ENCODE results near the gene SOCS1. TPM values are rescaled to one million over a fixed set of nuclear protein-coding genes. Genes with fewer than 3 reads are reported as not detected.

The SOCS1 gene
- total and polyA plus RNA-seq, 2 donors (not counting 1 experiment from before 2014, with no cell fraction given): 29.7 to 107 TPM

GRCh38 chr16:11301645-11302501, 45.9 kb upstream of the SOCS1 start:
- H3K4me1 Mint-ChIP-seq: peaks cover 59% of the 10 kb centered on the region
- no peak overlapping the region for H3K27ac ChIP-seq (ENCODE audit: low read length in 2 of 2)
- H3K9ac ChIP-seq (ENCODE audit: low read length): no peak overlapping the region
- H3K9me3 ChIP-seq (ENCODE audit: control extremely low read depth in 1 of 3, control insufficient read depth in 2 of 3, insufficient read depth in 1 of 3, low read length in 2 of 3): no peaks in the 10 kb centered on the region
- no peaks in the 10 kb centered on the region for H3K9me3 Mint-ChIP-seq (ENCODE audit: insufficient read depth)
- no peaks in the 10 kb centered on the region for H3K27me3 ChIP-seq (replicated peaks in 1 of 4; ENCODE audit: control extremely low read depth in 1 of 4, control insufficient read depth in 3 of 4, insufficient read depth in 4 of 4, low read length in 3 of 4)
- no peaks in the 10 kb centered on the region for H4K20me1 ChIP-seq (ENCODE audit: control insufficient read depth, insufficient read depth, low read length, poor library complexity, severe bottlenecking)
- H3K4me1 ChIP-seq (ENCODE audit: control insufficient read depth in 2 of 2, insufficient read depth in 2 of 2, low read length in 2 of 2): peaks cover 45 to 55% of the 10 kb centered on the region in 2 donors
- no peak overlapping the region for H3K4me3 ChIP-seq (ENCODE audit: control extremely low read depth in 1 of 5, extremely low read depth in 1 of 5, insufficient read depth in 1 of 5, low read depth in 2 of 5, low read length in 4 of 5)
- DNase-seq (no peak), ATAC-seq (ENCODE audit: low read depth) (no peak)
- CTCF ChIA-PET: interaction anchor here (0.6 to 1.8 kb wide), 5 partner anchors 27 to 78 kb away, joined by 3 to 6 read pairs (median 5); partner anchors contain the start of gene SOCS1
- WGBS (ENCODE audit: insufficient coverage): no CpG with 5 or more reads among the region's 4 CpGs
- POLR2A ChIA-PET: interaction anchor here (0.6 to 0.7 kb wide), 3 partner anchors 8 to 1399 kb away, joined by 3 to 6 read pairs (median 3); no protein-coding TSS in a partner anchor
- no peaks in the 10 kb centered on the region for H3K79me2 ChIP-seq (ENCODE audit: control insufficient read depth, insufficient read depth, low read length)
- H3K27me3 Mint-ChIP-seq: no peaks in the 10 kb centered on the region
- no peaks in the 10 kb centered on the region for H3K36me3 ChIP-seq (replicated peaks in 1 of 2; ENCODE audit: control extremely low read depth in 1 of 2, control insufficient read depth in 1 of 2, extremely low read depth in 1 of 2, insufficient read depth in 2 of 2, low read length in 1 of 2)
- intact Hi-C loops (cut with micrococcal nuclease): no loop called here
- no peak overlapping the region for H2AFZ ChIP-seq (ENCODE audit: insufficient read depth, low read depth, low read length, poor library complexity, severe bottlenecking)
- TF ChIP-seq EZH2 (IDR thresholded peaks at IDR 0.05; ENCODE audit: borderline replicate concordance, insufficient read depth, low read depth, low read length, poor library complexity, severe bottlenecking): no peak
- TF ChIP-seq, protein P1, sequence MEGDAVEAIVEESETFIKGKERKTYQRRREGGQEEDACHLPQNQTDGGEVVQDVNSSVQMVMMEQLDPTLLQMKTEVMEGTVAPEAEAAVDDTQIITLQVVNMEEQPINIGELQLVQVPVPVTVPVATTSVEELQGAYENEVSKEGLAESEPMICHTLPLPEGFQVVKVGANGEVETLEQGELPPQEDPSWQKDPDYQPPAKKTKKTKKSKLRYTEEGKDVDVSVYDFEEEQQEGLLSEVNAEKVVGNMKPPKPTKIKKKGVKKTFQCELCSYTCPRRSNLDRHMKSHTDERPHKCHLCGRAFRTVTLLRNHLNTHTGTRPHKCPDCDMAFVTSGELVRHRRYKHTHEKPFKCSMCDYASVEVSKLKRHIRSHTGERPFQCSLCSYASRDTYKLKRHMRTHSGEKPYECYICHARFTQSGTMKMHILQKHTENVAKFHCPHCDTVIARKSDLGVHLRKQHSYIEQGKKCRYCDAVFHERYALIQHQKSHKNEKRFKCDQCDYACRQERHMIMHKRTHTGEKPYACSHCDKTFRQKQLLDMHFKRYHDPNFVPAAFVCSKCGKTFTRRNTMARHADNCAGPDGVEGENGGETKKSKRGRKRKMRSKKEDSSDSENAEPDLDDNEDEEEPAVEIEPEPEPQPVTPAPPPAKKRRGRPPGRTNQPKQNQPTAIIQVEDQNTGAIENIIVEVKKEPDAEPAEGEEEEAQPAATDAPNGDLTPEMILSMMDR (IDR thresholded peaks at IDR 0.05): no peak
- peak overlapping the region; percentile 76 for H3K27ac Mint-ChIP-seq
- H3K4me3 Mint-ChIP-seq: no peak overlapping the region
- H3K4me2 ChIP-seq (replicated peaks; ENCODE audit: low read depth, low read length, poor library complexity, severe bottlenecking): no peak overlapping the region

DNA sequence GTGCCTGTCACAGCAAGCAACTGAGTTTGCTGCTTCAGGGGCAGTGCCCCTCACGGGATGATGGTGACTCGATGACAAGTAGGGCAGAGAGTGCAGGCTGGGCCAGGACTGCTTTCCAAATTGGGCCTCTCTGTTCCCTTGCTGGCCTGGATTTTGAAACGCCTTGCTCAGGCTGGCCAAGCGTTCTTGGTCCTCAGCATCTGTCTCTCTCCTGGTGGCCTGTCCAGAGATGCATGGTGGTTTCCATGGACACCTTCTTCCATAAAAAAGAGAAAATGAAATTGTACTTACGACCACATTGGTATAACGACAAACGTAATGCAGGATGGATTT, 44.5 kb upstream of the SOCS1 start:
- H3K9me3 Mint-ChIP-seq (ENCODE audit: insufficient read depth): no peaks in the 10 kb centered on the region
- Histone ChIP-seq H3K27ac (ENCODE audit: low read length in 2 of 2) (no peak overlapping the region), H3K4me2 (replicated peaks; ENCODE audit: low read depth, low read length, poor library complexity, severe bottlenecking) (peak overlapping the region; percentile 17), H4K20me1 (ENCODE audit: control insufficient read depth, insufficient read depth, low read length, poor library complexity, severe bottlenecking) (no peaks in the 10 kb centered on the region), H3K9me3 (ENCODE audit: control extremely low read depth in 1 of 3, control insufficient read depth in 2 of 3, insufficient read depth in 1 of 3, low read length in 2 of 3) (no peaks in the 10 kb centered on the region), H3K79me2 (ENCODE audit: control insufficient read depth, insufficient read depth, low read length) (no peaks in the 10 kb centered on the region), H3K4me3 (ENCODE audit: control extremely low read depth in 1 of 5, extremely low read depth in 1 of 5, insufficient read depth in 1 of 5, low read depth in 2 of 5, low read length in 4 of 5) (no peak overlapping the region), H3K36me3 (replicated peaks in 1 of 2; ENCODE audit: control extremely low read depth in 1 of 2, control insufficient read depth in 1 of 2, extremely low read depth in 1 of 2, insufficient read depth in 2 of 2, low read length in 1 of 2) (no peaks in the 10 kb centered on the region), H3K9ac (ENCODE audit: low read length) (no peak overlapping the region), H3K4me1 (ENCODE audit: control insufficient read depth in 2 of 2, insufficient read depth in 2 of 2, low read length in 2 of 2) (peaks cover 50 to 55% of the 10 kb centered on the region in 2 donors), H3K27me3 (replicated peaks in 1 of 4; ENCODE audit: control extremely low read depth in 1 of 4, control insufficient read depth in 3 of 4, insufficient read depth in 4 of 4, low read length in 3 of 4) (no peaks in the 10 kb centered on the region), H2AFZ (ENCODE audit: insufficient read depth, low read depth, low read length, poor library complexity, severe bottlenecking) (no peak overlapping the region)
- WGBS (ENCODE audit: insufficient coverage): 88% methylated on average over 3 of the region's 7 CpGs
- POLR2A ChIA-PET: interaction anchor here (4.1 to 4.5 kb wide), 2 partner anchors 9 to 45 kb away, joined by 67 to 118 read pairs; partner anchors contain the start of gene SOCS1
- no peaks in the 10 kb centered on the region for H3K27me3 Mint-ChIP-seq
- intact Hi-C loops (cut with micrococcal nuclease): no loop called here
- H3K27ac Mint-ChIP-seq: peak overlapping the region; percentile 81
- CTCF ChIA-PET: interaction anchor here (1.0 to 4.3 kb wide), 4 partner anchors 10 to 351 kb away, joined by 3 to 136 read pairs (median 125); partner anchors contain the start of gene SOCS1
- no peak overlapping the region for H3K4me3 Mint-ChIP-seq
- H3K4me1 Mint-ChIP-seq: peaks cover 58% of the 10 kb centered on the region
- ATAC-seq (ENCODE audit: low read depth) (no peak), DNase-seq (no peak)
- TF ChIP-seq, protein P1 (IDR thresholded peaks at IDR 0.05): no peak
- TF ChIP-seq EZH2 (IDR thresholded peaks at IDR 0.05; ENCODE audit: borderline replicate concordance, insufficient read depth, low read depth, low read length, poor library complexity, severe bottlenecking): no peak

Measured in B cell (primary cell).